ENCODE data around the gene KLF8. TPM values are rescaled to one million over a fixed set of nuclear protein-coding genes. Genes with fewer than 3 reads are reported as not detected.

KLF8 gene
- total RNA-seq, 1 experiment from 2014 or later = 1.2 TPM

- TF ChIP-seq JUND (IDR thresholded peaks at IDR 0.05) = no peak
- peak; percentile 7 to 35 (median 12); a peak in 3 of 6 replicates for TF ChIP-seq CTCF (IDR thresholded peaks at IDR 0.05 in 2 of 3, conservative IDR thresholded peaks at IDR 0.05 in 1 of 3; ENCODE audit: borderline replicate concordance in 1 of 3, insufficient read depth in 1 of 3, low read depth in 2 of 3, low read length in 2 of 3)
- TF ChIP-seq RAD21 (IDR thresholded peaks at IDR 0.05; ENCODE audit: low read depth) = peak; percentile 57
- peak; percentile 3 for DNase-seq (ENCODE audit: low read depth, low spot score)
- no peaks in the 10 kb centered on the region for H4K20me1 ChIP-seq (ENCODE audit: insufficient read depth)
Measured at GRCh38 chrX:56281789-56282188, 49.6 kb downstream of the KLF8 start.

GRCh38 chrX:56284269-56284668, 52.1 kb downstream of the KLF8 start:
- Histone ChIP-seq H3K4me2 (ENCODE audit: low read length) (no peak overlapping the region), H3K27ac (ENCODE audit: low read depth, low read length) (no peak overlapping the region), H3K4me1 (ENCODE audit: control insufficient read depth in 1 of 2, insufficient read depth in 2 of 2, low read length in 2 of 2) (no peaks in the 10 kb centered on the region), H2AFZ (ENCODE audit: low read depth, low read length, poor library complexity, severe bottlenecking) (no peak overlapping the region), H3K9me2 (ENCODE audit: insufficient read depth) (no peaks in the 10 kb centered on the region), H3K4me3 (replicated peaks in 1 of 2; ENCODE audit: low read depth in 1 of 2, low read length in 2 of 2) (no peak overlapping the region), H3K36me3 (ENCODE audit: control insufficient read depth in 1 of 2, insufficient read depth in 2 of 2, low read length in 2 of 2) (no peaks in the 10 kb centered on the region), H3K9ac (ENCODE audit: low read length) (no peak overlapping the region), H4K20me1 (ENCODE audit: insufficient read depth) (no peaks in the 10 kb centered on the region), H3K9me3 (ENCODE audit: control insufficient read depth in 1 of 2, insufficient read depth in 1 of 2, low read depth in 1 of 2, low read length in 2 of 2) (no peaks in the 10 kb centered on the region), H3K27me3 (ENCODE audit: insufficient read depth, low read length) (no peaks in the 10 kb centered on the region), H3K79me2 (ENCODE audit: insufficient read depth, low read length) (no peaks in the 10 kb centered on the region)
- DNase-seq (ENCODE audit: low read depth, low spot score) (no peak), ATAC-seq (no peak)
- intact Hi-C loops (cut with micrococcal nuclease) = loop anchor here (10.0 kb wide), 1 partner anchor 691 kb away; no protein-coding TSS in a partner anchor
- POLR2A ChIA-PET = no interaction called here
- BruUV-seq (replicated peaks) = no TSS peak
- CTCF ChIA-PET = interaction anchor here (2.9 kb wide), 1 partner anchor 442 kb away, joined by 23 read pairs; no protein-coding TSS in a partner anchor
- TF ChIP-seq SIN3A (IDR thresholded peaks at IDR 0.05; ENCODE audit: low read depth) (no peak), EZH2phosphoT487 (IDR thresholded peaks at IDR 0.05; ENCODE audit: borderline replicate concordance) (no peak), ZFX (IDR thresholded peaks at IDR 0.05) (no peak), ZNF274 (IDR thresholded peaks at IDR 0.05; ENCODE audit: low read depth, low read length) (no peak)
- RAD21 ChIA-PET (ENCODE audit: low non-redundant PET in 1 of 2, low total read pairs in 2 of 2, uncharacterized antibody in 2 of 2, unreplicated experiment in 2 of 2) = no interaction called here

More at GRCh38 chrX:56281789-56282188, 49.6 kb downstream of the KLF8 start:
- H3K36me3 ChIP-seq (ENCODE audit: control insufficient read depth in 1 of 2, insufficient read depth in 2 of 2, low read length in 2 of 2) = no peaks in the 10 kb centered on the region
- no peak overlapping the region for H3K27ac ChIP-seq (ENCODE audit: low read depth, low read length)
- POLR2A ChIA-PET = no interaction called here
- H2AFZ ChIP-seq (ENCODE audit: low read depth, low read length, poor library complexity, severe bottlenecking) = no peak overlapping the region
- H3K79me2 ChIP-seq (ENCODE audit: insufficient read depth, low read length) = no peaks in the 10 kb centered on the region
- H3K9ac ChIP-seq (ENCODE audit: low read length) = no peak overlapping the region
- no peak overlapping the region for H3K4me2 ChIP-seq (ENCODE audit: low read length)
- no peaks in the 10 kb centered on the region for H3K4me1 ChIP-seq (ENCODE audit: control insufficient read depth in 1 of 2, insufficient read depth in 2 of 2, low read length in 2 of 2)
- H3K27me3 ChIP-seq (ENCODE audit: insufficient read depth, low read length) = no peaks in the 10 kb centered on the region
- no peaks in the 10 kb centered on the region for H3K9me2 ChIP-seq (ENCODE audit: insufficient read depth)
- RAD21 ChIA-PET (ENCODE audit: low non-redundant PET in 1 of 2, low total read pairs in 2 of 2, uncharacterized antibody in 2 of 2, unreplicated experiment in 2 of 2) = interaction anchor here in 1 of 2 experiments (1.2 kb wide), 1 partner anchor 445 kb away, joined by 4 read pairs; no protein-coding TSS in a partner anchor
- BruUV-seq (replicated peaks) = no TSS peak
- intact Hi-C loops (cut with micrococcal nuclease) = loop anchor here (2.0 to 10.0 kb wide), 2 partner anchors 445 to 693 kb away; no protein-coding TSS in a partner anchor
- H3K4me3 ChIP-seq (replicated peaks in 1 of 2; ENCODE audit: low read depth in 1 of 2, low read length in 2 of 2) = no peak overlapping the region
- H3K9me3 ChIP-seq (ENCODE audit: control insufficient read depth in 1 of 2, insufficient read depth in 1 of 2, low read depth in 1 of 2, low read length in 2 of 2) = no peaks in the 10 kb centered on the region
- CTCF ChIA-PET = interaction anchor here (1.2 to 2.9 kb wide), 3 partner anchors 445 to 451 kb away, joined by 7 to 23 read pairs (median 14); partner anchors contain the start of gene NBDY
- no peak for ATAC-seq

Measured in HCT116 (cell line).